Measurements from ENCODE around the gene CACFD1.

The CACFD1 gene

DNA sequence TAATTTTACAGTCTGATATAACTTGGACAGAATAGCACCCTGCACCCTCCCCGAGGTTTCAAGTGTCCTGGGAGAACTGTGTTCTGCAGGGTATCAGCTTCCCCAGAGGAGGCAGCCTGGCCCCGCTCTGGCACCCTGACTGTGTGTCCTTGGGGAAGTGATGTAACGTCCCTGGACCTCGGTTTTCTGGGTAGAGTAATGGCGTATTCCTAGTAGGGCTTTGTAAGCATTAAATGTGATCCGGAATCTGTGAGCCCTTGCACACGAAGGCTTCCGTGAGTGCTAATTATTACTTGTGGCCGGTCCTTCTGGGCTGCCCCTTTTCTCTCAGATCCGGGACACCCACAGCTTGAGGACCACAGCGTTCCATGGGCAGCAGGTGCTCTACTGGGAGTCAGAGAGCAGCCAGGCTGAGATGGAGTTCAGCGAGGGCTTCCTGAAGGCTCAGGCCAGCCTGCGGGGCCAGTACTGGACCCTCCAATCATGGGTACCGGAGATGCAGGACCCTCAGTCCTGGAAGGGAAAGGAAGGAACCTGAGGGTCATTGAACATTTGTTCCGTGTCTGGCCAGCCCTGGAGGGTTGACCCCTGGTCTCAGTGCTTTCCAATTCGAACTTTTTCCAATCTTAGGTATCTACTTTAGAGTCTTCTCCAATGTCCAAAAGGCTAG, 1.0 kb upstream of the CACFD1 start:
- H2BK120ac ChIP-seq (ENCODE audit: low read depth, low read length), result no peak overlapping the region
- no peak overlapping the region for H4K91ac ChIP-seq (ENCODE audit: low read depth, low read length, poor library complexity)
- H3K36me3 ChIP-seq (replicated peaks in 1 of 2; ENCODE audit: control insufficient read depth in 2 of 2, insufficient read depth in 2 of 2, low read length in 2 of 2), result peaks cover 4 to 7% of the 10 kb centered on the region in 2 donors
- H2BK12ac ChIP-seq (ENCODE audit: low read length), result no peak overlapping the region
- H3K4me3 ChIP-seq (ENCODE audit: low read length in 2 of 2), result peak overlapping the region; percentile 19 to 80
- no peak overlapping the region for H4K8ac ChIP-seq (ENCODE audit: low read depth, low read length)
- H3K4me1 ChIP-seq (ENCODE audit: control insufficient read depth in 2 of 2, insufficient read depth in 1 of 2, low read depth in 1 of 2, low read length in 2 of 2), result peaks cover 10 to 24% of the 10 kb centered on the region in 2 donors
- no peak overlapping the region for H2BK15ac ChIP-seq (ENCODE audit: low read length)
- no peak overlapping the region for H3K4ac ChIP-seq (ENCODE audit: low read length)
- H3K27me3 ChIP-seq (ENCODE audit: control insufficient read depth in 3 of 3, insufficient read depth in 3 of 3, low read depth in 1 of 3, low read length in 3 of 3), result peaks cover 0 to 2% (median 0%) of the 10 kb centered on the region in 3 experiments
- H3K23ac ChIP-seq (ENCODE audit: low read depth, low read length, poor library complexity), result peak overlapping the region; percentile 60
- no peak overlapping the region for H3K27ac ChIP-seq (replicated peaks; ENCODE audit: low read length)
- H3K9me3 ChIP-seq (replicated peaks in 1 of 2; ENCODE audit: control insufficient read depth in 2 of 2, insufficient read depth in 1 of 2, low read depth in 1 of 2, low read length in 2 of 2), result no peaks in the 10 kb centered on the region
- no peak overlapping the region for H3K9ac ChIP-seq (ENCODE audit: low read depth, low read length, poor library complexity)
- no peak overlapping the region for H3K18ac ChIP-seq (ENCODE audit: low read length)
- H2AK5ac ChIP-seq (ENCODE audit: low read depth, low read length), result peak overlapping the region; percentile 1
- peak overlapping the region; percentile 62 for H3K4me2 ChIP-seq (ENCODE audit: insufficient read depth, low read length, poor library complexity, severe bottlenecking)
- no peak for DNase-seq (ENCODE audit: low spot score)
- no peak overlapping the region for H3K14ac ChIP-seq (ENCODE audit: low read length)
- peak overlapping the region; percentile 100 for H2AFZ ChIP-seq (ENCODE audit: low read length)
- no CpG with 5 or more reads among the region's 16 CpGs for WGBS, 2 donors (ENCODE audit: extremely low coverage in 2 of 2, insufficient read length in 2 of 2, insufficient replicate concordance in 1 of 2)
- H2BK5ac ChIP-seq (ENCODE audit: low read length), result no peak overlapping the region
- H3K79me1 ChIP-seq (ENCODE audit: low read depth, low read length), result peaks cover 16% of the 10 kb centered on the region

GRCh38 chr9:133460405-133461175, 812 bp downstream of the CACFD1 start:
- H3K27ac ChIP-seq (replicated peaks; ENCODE audit: low read length), result peak overlapping the region; percentile 98
- H2BK5ac ChIP-seq (ENCODE audit: low read length), result peak overlapping the region; percentile 26
- peaks cover 0 to 2% (median 0%) of the 10 kb centered on the region in 3 experiments for H3K27me3 ChIP-seq (ENCODE audit: control insufficient read depth in 3 of 3, insufficient read depth in 3 of 3, low read depth in 1 of 3, low read length in 3 of 3)
- H4K91ac ChIP-seq (ENCODE audit: low read depth, low read length, poor library complexity), result no peak overlapping the region
- peak overlapping the region; percentile 80 to 97 for H3K4me3 ChIP-seq (ENCODE audit: low read length in 2 of 2)
- H3K14ac ChIP-seq (ENCODE audit: low read length), result peak overlapping the region; percentile 97
- DNase-seq (ENCODE audit: low spot score), result peak; percentile 49
- peak overlapping the region; percentile 89 for H3K4me2 ChIP-seq (ENCODE audit: insufficient read depth, low read length, poor library complexity, severe bottlenecking)
- peak overlapping the region; percentile 87 for H3K9ac ChIP-seq (ENCODE audit: low read depth, low read length, poor library complexity)
- no peaks in the 10 kb centered on the region for H3K9me3 ChIP-seq (replicated peaks in 1 of 2; ENCODE audit: control insufficient read depth in 2 of 2, insufficient read depth in 1 of 2, low read depth in 1 of 2, low read length in 2 of 2)
- peaks cover 10 to 24% of the 10 kb centered on the region in 2 donors for H3K4me1 ChIP-seq (ENCODE audit: control insufficient read depth in 2 of 2, insufficient read depth in 1 of 2, low read depth in 1 of 2, low read length in 2 of 2)
- H3K18ac ChIP-seq (ENCODE audit: low read length), result peak overlapping the region; percentile 100
- H2BK12ac ChIP-seq (ENCODE audit: low read length), result peak overlapping the region; percentile 63
- H2AFZ ChIP-seq (ENCODE audit: low read length), result peak overlapping the region; percentile 100
- peaks cover 5 to 21% of the 10 kb centered on the region in 2 donors for H3K36me3 ChIP-seq (replicated peaks in 1 of 2; ENCODE audit: control insufficient read depth in 2 of 2, insufficient read depth in 2 of 2, low read length in 2 of 2)
- peak overlapping the region; percentile 77 for H3K4ac ChIP-seq (ENCODE audit: low read length)
- H2AK5ac ChIP-seq (ENCODE audit: low read depth, low read length), result peak overlapping the region; percentile 82
- H2BK15ac ChIP-seq (ENCODE audit: low read length), result peak overlapping the region; percentile 27
- H4K8ac ChIP-seq (ENCODE audit: low read depth, low read length), result no peak overlapping the region
- H3K79me1 ChIP-seq (ENCODE audit: low read depth, low read length), result peaks cover 23% of the 10 kb centered on the region
- no CpG with 5 or more reads among the region's 30 CpGs for WGBS, 2 donors (ENCODE audit: extremely low coverage in 2 of 2, insufficient read length in 2 of 2, insufficient replicate concordance in 1 of 2)
- peak overlapping the region; percentile 44 for H3K23ac ChIP-seq (ENCODE audit: low read depth, low read length, poor library complexity)
- H2BK120ac ChIP-seq (ENCODE audit: low read depth, low read length), result no peak overlapping the region

DNA sequence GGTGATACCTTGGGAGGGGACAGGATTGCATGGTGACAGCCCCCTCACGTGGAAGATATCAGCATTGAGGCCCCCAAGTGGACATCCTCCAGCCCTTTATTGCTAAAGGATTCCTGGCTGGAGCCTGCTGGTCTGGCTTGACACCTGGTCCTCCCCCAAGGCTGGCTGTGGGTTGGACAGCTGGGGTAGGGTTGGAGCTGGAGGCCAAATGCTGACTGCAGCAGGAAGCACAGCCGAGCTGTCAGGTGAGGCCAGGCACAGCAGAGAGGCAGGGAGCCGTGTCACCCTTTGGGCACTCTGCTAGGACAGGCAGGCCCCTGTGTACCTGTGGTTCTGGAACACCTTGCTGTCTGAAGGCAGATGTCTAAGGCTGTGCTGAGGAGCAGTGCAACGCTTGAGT, 2.2 kb downstream of the CACFD1 start:
- Histone ChIP-seq H3K4me2 (ENCODE audit: insufficient read depth, low read length, poor library complexity, severe bottlenecking) (no peak overlapping the region), H2AFZ (ENCODE audit: low read length) (no peak overlapping the region), H3K27me3 (ENCODE audit: control insufficient read depth in 3 of 3, insufficient read depth in 3 of 3, low read depth in 1 of 3, low read length in 3 of 3) (peaks cover 0 to 2% (median 0%) of the 10 kb centered on the region in 3 experiments), H3K14ac (ENCODE audit: low read length) (no peak overlapping the region), H3K18ac (ENCODE audit: low read length) (no peak overlapping the region), H2BK5ac (ENCODE audit: low read length) (no peak overlapping the region), H2BK120ac (ENCODE audit: low read depth, low read length) (no peak overlapping the region), H3K9ac (ENCODE audit: low read depth, low read length, poor library complexity) (peak overlapping the region; percentile 10), H2BK15ac (ENCODE audit: low read length) (no peak overlapping the region), H3K27ac (replicated peaks; ENCODE audit: low read length) (no peak overlapping the region), H3K4me1 (ENCODE audit: control insufficient read depth in 2 of 2, insufficient read depth in 1 of 2, low read depth in 1 of 2, low read length in 2 of 2) (peaks cover 10 to 24% of the 10 kb centered on the region in 2 donors), H4K8ac (ENCODE audit: low read depth, low read length) (no peak overlapping the region), H4K91ac (ENCODE audit: low read depth, low read length, poor library complexity) (no peak overlapping the region), H3K4ac (ENCODE audit: low read length) (no peak overlapping the region), H3K4me3 (ENCODE audit: low read length in 2 of 2) (peak overlapping the region in 1 of 2 donors; percentile 61), H3K23ac (ENCODE audit: low read depth, low read length, poor library complexity) (peak overlapping the region; percentile 91), H2AK5ac (ENCODE audit: low read depth, low read length) (peak overlapping the region; percentile 63), H3K9me3 (replicated peaks in 1 of 2; ENCODE audit: control insufficient read depth in 2 of 2, insufficient read depth in 1 of 2, low read depth in 1 of 2, low read length in 2 of 2) (no peaks in the 10 kb centered on the region), H2BK12ac (ENCODE audit: low read length) (peak overlapping the region; percentile 41), H3K79me1 (ENCODE audit: low read depth, low read length) (peaks cover 23% of the 10 kb centered on the region), H3K36me3 (replicated peaks in 1 of 2; ENCODE audit: control insufficient read depth in 2 of 2, insufficient read depth in 2 of 2, low read length in 2 of 2) (peaks cover 5 to 33% of the 10 kb centered on the region in 2 donors)
- DNase-seq (ENCODE audit: low spot score), result no peak
- no CpG with 5 or more reads among the region's 4 CpGs for WGBS, 2 donors (ENCODE audit: extremely low coverage in 2 of 2, insufficient read length in 2 of 2, insufficient replicate concordance in 1 of 2)
